ENCODE data around the gene FYTTD1.
"Not testable (repeated sequence)": the region's sequence is repeated elsewhere in the genome, so short reads cannot be mapped to it uniquely, and the experiment has no call there.

Gene FYTTD1

GRCh38 chr3:197749601-197750395, at the start of gene FYTTD1:
Gene FYTTD1, plus strand, starts transcription at chr3:197749883. Its CDS starts 89 bp downstream, at chr3:197749972.
- TF ChIP-seq MAX (IDR thresholded peaks at IDR 0.05; ENCODE audit: low read depth, low read length), result peak; percentile 21; the same call in 1 of the 2 replicates
- peak; percentile 18 for TF ChIP-seq CTCF (IDR thresholded peaks at IDR 0.05; ENCODE audit: low read depth, low read length)
- TF ChIP-seq POLR2A (IDR thresholded peaks at IDR 0.05; ENCODE audit: extremely low read depth, insufficient read length), result peak; percentile 38
- TF ChIP-seq MYC (IDR thresholded peaks at IDR 0.05; ENCODE audit: low read depth, low read length), result no peak
- DNase-seq (ENCODE audit: low read depth), result peak; percentile 84

GRCh38 chr3:197700095-197700494, 49.6 kb upstream of the FYTTD1 start:
- no peak for TF ChIP-seq CTCF (IDR thresholded peaks at IDR 0.05; ENCODE audit: low read depth, low read length)
- no peak for TF ChIP-seq POLR2A (IDR thresholded peaks at IDR 0.05; ENCODE audit: extremely low read depth, insufficient read length)
- TF ChIP-seq MAX (IDR thresholded peaks at IDR 0.05; ENCODE audit: low read depth, low read length), result no peak
- no peak for TF ChIP-seq MYC (IDR thresholded peaks at IDR 0.05; ENCODE audit: low read depth, low read length)
- H3K4me3 ChIP-seq (ENCODE audit: low read depth, low read length), result no peak overlapping the region
- no peak for DNase-seq (ENCODE audit: low read depth)

More at GRCh38 chr3:197749601-197750395, at the start of gene FYTTD1:
- H3K4me3 ChIP-seq (ENCODE audit: low read depth, low read length), result peak within 1 kb of the TSS; percentile 81

GRCh38 chr3:197701841-197702240, 47.8 kb upstream of the FYTTD1 start:
- H3K4me3 ChIP-seq (ENCODE audit: low read depth, low read length), result no peak overlapping the region
- DNase-seq (ENCODE audit: low read depth), result no peak
- TF ChIP-seq POLR2A (IDR thresholded peaks at IDR 0.05; ENCODE audit: extremely low read depth, insufficient read length) (no peak), CTCF (IDR thresholded peaks at IDR 0.05; ENCODE audit: low read depth, low read length) (no peak), MYC (IDR thresholded peaks at IDR 0.05; ENCODE audit: low read depth, low read length) (no peak), MAX (IDR thresholded peaks at IDR 0.05; ENCODE audit: low read depth, low read length) (no peak)

GRCh38 chr3:197706658-197707057, 43.0 kb upstream of the FYTTD1 start:
- H3K4me3 ChIP-seq (ENCODE audit: low read depth, low read length), result no peak overlapping the region
- TF ChIP-seq CTCF (IDR thresholded peaks at IDR 0.05; ENCODE audit: low read depth, low read length) (no peak), MYC (IDR thresholded peaks at IDR 0.05; ENCODE audit: low read depth, low read length) (no peak), POLR2A (IDR thresholded peaks at IDR 0.05; ENCODE audit: extremely low read depth, insufficient read length) (no peak), MAX (IDR thresholded peaks at IDR 0.05; ENCODE audit: low read depth, low read length) (no peak)
- DNase-seq (ENCODE audit: low read depth), result no peak

GRCh38 chr3:197709135-197709534, 40.5 kb upstream of the FYTTD1 start:
- H3K4me3 ChIP-seq (ENCODE audit: low read depth, low read length), result no peak overlapping the region
- TF ChIP-seq MYC (IDR thresholded peaks at IDR 0.05; ENCODE audit: low read depth, low read length) (no peak), CTCF (IDR thresholded peaks at IDR 0.05; ENCODE audit: low read depth, low read length) (no peak), MAX (IDR thresholded peaks at IDR 0.05; ENCODE audit: low read depth, low read length) (no peak), POLR2A (IDR thresholded peaks at IDR 0.05; ENCODE audit: extremely low read depth, insufficient read length) (no peak)
- peak; percentile 60 for DNase-seq (ENCODE audit: low read depth)

GRCh38 chr3:197710965-197711364, 38.7 kb upstream of the FYTTD1 start:
- not testable (repeated sequence) for DNase-seq (ENCODE audit: low read depth)

More at GRCh38 chr3:197710965-197711364, 38.7 kb upstream of the FYTTD1 start:
- H3K4me3 ChIP-seq (ENCODE audit: low read depth, low read length), result not testable (repeated sequence)
